Hepatocyte (in vitro differentiated cells): ENCODE results near the gene MTR.

ENCODE experiments used
- EZH2 ChIP-seq: fragments of 200-600 bp; sonication (generic); IDR thresholded peaks from 2 replicates; pipeline ENCODE4 v1.6.1; 2016; ENCODE audit warnings: antibody characterized with exemption, mild to moderate bottlenecking, borderline replicate concordance
- TF ChIP-seq, protein P1 (sequence below): fragments of 200-600 bp; sonication (generic); IDR thresholded peaks from 2 replicates; pipeline ENCODE4 v1.5.1; 2016; ENCODE audit warnings: antibody characterized with exemption, mild to moderate bottlenecking; ENCODE audit not compliant: poor library complexity

DNA sequence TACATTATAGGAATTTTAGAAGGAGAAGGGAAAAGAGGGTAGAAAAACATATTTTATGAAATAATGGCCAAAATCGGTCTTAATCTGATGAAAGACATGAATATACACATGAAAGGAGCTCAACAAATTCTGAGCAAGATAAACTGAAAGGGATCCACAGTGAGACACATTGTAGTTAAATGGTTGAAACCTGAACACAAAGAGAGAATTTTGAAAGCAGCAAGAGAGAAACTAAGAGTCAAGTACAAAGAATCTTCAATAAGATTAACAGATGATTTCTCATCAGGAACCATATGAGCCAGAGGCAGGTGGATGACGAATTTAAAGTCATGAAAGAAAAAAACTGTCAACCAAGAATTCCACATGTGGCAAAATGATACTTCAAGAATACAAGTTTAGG lies 15.8 kb upstream of the MTR start:
- TF ChIP-seq, protein P1, sequence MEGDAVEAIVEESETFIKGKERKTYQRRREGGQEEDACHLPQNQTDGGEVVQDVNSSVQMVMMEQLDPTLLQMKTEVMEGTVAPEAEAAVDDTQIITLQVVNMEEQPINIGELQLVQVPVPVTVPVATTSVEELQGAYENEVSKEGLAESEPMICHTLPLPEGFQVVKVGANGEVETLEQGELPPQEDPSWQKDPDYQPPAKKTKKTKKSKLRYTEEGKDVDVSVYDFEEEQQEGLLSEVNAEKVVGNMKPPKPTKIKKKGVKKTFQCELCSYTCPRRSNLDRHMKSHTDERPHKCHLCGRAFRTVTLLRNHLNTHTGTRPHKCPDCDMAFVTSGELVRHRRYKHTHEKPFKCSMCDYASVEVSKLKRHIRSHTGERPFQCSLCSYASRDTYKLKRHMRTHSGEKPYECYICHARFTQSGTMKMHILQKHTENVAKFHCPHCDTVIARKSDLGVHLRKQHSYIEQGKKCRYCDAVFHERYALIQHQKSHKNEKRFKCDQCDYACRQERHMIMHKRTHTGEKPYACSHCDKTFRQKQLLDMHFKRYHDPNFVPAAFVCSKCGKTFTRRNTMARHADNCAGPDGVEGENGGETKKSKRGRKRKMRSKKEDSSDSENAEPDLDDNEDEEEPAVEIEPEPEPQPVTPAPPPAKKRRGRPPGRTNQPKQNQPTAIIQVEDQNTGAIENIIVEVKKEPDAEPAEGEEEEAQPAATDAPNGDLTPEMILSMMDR = no peak
- TF ChIP-seq EZH2 = no peak
